ENCODE results near the gene RIMOC1. TPM values are rescaled to one million over a fixed set of nuclear protein-coding genes. Genes with fewer than 3 reads are reported as not detected.

Gene RIMOC1
- total RNA-seq, 1 experiment from 2014 or later: 30.5 TPM

GRCh38 chr5:41927604-41928003 is 23.5 kb downstream of the RIMOC1 start:
- Mint-ChIP-seq H3K36me3 (no peaks in the 10 kb centered on the region), H3K4me3 (no peak overlapping the region), H3K4me1 (0 out of 2 replicates have a peak, but pooled peaks cover 3% of the 10 kb centered on the region), H3K27me3 (ENCODE audit: low read depth) (no peaks in the 10 kb centered on the region; the same call in 1 of the 2 replicates), H3K27ac (no peak overlapping the region), H3K9me3 (0 out of 2 replicates have a peak, but pooled peaks cover 4% of the 10 kb centered on the region)
- ATAC-seq (no peak), DNase-seq (ENCODE audit: low spot score) (no peak)
- no peak for TF ChIP-seq IRF2 (CRISPR knock-in tag; IDR thresholded peaks at IDR 0.05; ENCODE audit: borderline replicate concordance, low read depth)
- TF ChIP-seq, protein P1, sequence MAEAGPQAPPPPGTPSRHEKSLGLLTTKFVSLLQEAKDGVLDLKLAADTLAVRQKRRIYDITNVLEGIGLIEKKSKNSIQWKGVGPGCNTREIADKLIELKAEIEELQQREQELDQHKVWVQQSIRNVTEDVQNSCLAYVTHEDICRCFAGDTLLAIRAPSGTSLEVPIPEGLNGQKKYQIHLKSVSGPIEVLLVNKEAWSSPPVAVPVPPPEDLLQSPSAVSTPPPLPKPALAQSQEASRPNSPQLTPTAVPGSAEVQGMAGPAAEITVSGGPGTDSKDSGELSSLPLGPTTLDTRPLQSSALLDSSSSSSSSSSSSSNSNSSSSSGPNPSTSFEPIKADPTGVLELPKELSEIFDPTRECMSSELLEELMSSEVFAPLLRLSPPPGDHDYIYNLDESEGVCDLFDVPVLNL (CRISPR knock-in tag; IDR thresholded peaks at IDR 0.05; ENCODE audit: borderline replicate concordance, low read depth): no peak
- TF ChIP-seq ETV6 (CRISPR knock-in tag; IDR thresholded peaks at IDR 0.05): no peak
- TF ChIP-seq FOXJ3 (CRISPR knock-in tag; IDR thresholded peaks at IDR 0.05; ENCODE audit: borderline replicate concordance): no peak
- TF ChIP-seq ZNF263 (CRISPR knock-in tag; IDR thresholded peaks at IDR 0.05; ENCODE audit: low read depth): no peak
- TF ChIP-seq, protein P2, sequence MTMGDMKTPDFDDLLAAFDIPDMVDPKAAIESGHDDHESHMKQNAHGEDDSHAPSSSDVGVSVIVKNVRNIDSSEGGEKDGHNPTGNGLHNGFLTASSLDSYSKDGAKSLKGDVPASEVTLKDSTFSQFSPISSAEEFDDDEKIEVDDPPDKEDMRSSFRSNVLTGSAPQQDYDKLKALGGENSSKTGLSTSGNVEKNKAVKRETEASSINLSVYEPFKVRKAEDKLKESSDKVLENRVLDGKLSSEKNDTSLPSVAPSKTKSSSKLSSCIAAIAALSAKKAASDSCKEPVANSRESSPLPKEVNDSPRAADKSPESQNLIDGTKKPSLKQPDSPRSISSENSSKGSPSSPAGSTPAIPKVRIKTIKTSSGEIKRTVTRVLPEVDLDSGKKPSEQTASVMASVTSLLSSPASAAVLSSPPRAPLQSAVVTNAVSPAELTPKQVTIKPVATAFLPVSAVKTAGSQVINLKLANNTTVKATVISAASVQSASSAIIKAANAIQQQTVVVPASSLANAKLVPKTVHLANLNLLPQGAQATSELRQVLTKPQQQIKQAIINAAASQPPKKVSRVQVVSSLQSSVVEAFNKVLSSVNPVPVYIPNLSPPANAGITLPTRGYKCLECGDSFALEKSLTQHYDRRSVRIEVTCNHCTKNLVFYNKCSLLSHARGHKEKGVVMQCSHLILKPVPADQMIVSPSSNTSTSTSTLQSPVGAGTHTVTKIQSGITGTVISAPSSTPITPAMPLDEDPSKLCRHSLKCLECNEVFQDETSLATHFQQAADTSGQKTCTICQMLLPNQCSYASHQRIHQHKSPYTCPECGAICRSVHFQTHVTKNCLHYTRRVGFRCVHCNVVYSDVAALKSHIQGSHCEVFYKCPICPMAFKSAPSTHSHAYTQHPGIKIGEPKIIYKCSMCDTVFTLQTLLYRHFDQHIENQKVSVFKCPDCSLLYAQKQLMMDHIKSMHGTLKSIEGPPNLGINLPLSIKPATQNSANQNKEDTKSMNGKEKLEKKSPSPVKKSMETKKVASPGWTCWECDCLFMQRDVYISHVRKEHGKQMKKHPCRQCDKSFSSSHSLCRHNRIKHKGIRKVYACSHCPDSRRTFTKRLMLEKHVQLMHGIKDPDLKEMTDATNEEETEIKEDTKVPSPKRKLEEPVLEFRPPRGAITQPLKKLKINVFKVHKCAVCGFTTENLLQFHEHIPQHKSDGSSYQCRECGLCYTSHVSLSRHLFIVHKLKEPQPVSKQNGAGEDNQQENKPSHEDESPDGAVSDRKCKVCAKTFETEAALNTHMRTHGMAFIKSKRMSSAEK (CRISPR knock-in tag; IDR thresholded peaks at IDR 0.05; ENCODE audit: borderline replicate concordance): no peak
- TF ChIP-seq, protein P3, sequence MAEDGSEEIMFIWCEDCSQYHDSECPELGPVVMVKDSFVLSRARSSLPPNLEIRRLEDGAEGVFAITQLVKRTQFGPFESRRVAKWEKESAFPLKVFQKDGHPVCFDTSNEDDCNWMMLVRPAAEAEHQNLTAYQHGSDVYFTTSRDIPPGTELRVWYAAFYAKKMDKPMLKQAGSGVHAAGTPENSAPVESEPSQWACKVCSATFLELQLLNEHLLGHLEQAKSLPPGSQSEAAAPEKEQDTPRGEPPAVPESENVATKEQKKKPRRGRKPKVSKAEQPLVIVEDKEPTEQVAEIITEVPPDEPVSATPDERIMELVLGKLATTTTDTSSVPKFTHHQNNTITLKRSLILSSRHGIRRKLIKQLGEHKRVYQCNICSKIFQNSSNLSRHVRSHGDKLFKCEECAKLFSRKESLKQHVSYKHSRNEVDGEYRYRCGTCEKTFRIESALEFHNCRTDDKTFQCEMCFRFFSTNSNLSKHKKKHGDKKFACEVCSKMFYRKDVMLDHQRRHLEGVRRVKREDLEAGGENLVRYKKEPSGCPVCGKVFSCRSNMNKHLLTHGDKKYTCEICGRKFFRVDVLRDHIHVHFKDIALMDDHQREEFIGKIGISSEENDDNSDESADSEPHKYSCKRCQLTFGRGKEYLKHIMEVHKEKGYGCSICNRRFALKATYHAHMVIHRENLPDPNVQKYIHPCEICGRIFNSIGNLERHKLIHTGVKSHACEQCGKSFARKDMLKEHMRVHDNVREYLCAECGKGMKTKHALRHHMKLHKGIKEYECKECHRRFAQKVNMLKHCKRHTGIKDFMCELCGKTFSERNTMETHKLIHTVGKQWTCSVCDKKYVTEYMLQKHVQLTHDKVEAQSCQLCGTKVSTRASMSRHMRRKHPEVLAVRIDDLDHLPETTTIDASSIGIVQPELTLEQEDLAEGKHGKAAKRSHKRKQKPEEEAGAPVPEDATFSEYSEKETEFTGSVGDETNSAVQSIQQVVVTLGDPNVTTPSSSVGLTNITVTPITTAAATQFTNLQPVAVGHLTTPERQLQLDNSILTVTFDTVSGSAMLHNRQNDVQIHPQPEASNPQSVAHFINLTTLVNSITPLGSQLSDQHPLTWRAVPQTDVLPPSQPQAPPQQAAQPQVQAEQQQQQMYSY (CRISPR knock-in tag; IDR thresholded peaks at IDR 0.05): no peak
- TF ChIP-seq RORB (CRISPR knock-in tag; IDR thresholded peaks at IDR 0.05): no peak
- TF ChIP-seq, protein P4, sequence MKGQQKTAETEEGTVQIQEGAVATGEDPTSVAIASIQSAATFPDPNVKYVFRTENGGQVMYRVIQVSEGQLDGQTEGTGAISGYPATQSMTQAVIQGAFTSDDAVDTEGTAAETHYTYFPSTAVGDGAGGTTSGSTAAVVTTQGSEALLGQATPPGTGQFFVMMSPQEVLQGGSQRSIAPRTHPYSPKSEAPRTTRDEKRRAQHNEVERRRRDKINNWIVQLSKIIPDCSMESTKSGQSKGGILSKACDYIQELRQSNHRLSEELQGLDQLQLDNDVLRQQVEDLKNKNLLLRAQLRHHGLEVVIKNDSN (CRISPR knock-in tag; IDR thresholded peaks at IDR 0.05): no peak
- no peak for TF ChIP-seq ZNF232 (CRISPR knock-in tag; IDR thresholded peaks at IDR 0.05)
- no peak for TF ChIP-seq NFE2L1 (CRISPR knock-in tag; IDR thresholded peaks at IDR 0.05)
- no peak for TF ChIP-seq SP1 (CRISPR knock-in tag; conservative IDR thresholded peaks at IDR 0.05)
- no peak for TF ChIP-seq ZNF121 (CRISPR knock-in tag; IDR thresholded peaks at IDR 0.05)
- TF ChIP-seq FOXK1 (CRISPR knock-in tag; IDR thresholded peaks at IDR 0.05): no peak
- no peak for TF ChIP-seq STAT6 (CRISPR knock-in tag; conservative IDR thresholded peaks at IDR 0.05; ENCODE audit: low read depth)
- TF ChIP-seq KAT7 (CRISPR knock-in tag; IDR thresholded peaks at IDR 0.05; ENCODE audit: borderline replicate concordance): no peak
- TF ChIP-seq JAZF1 (CRISPR knock-in tag; IDR thresholded peaks at IDR 0.05): no peak
- TF ChIP-seq SOX15 (CRISPR knock-in tag; IDR thresholded peaks at IDR 0.05): no peak
- TF ChIP-seq HMGA2 (CRISPR knock-in tag; IDR thresholded peaks at IDR 0.05): no peak
- POLR2A ChIA-PET: no interaction called here
- CTCF ChIA-PET: interaction anchor here (1.7 kb wide), 1 partner anchor 130 kb away, joined by 4 read pairs; no protein-coding TSS in a partner anchor
